Measurements from ENCODE around the gene PATE2. TPM values are rescaled to one million over a fixed set of nuclear protein-coding genes. Genes with fewer than 3 reads are reported as not detected.

PATE2 gene
- polyA plus RNA-seq, 1 of the 3 experiments (the other 2 are of a cell fraction) = 0.07 TPM

GRCh38 chr11:125745979-125746378, 32.6 kb downstream of the PATE2 start, which contains the start of gene PATE1:
Gene PATE1 (plus strand): TSS chr11:125746279. CDS start chr11:125746305, 26 bp downstream.
- no peaks in the 10 kb centered on the region for H3K36me3 ChIP-seq (replicated peaks in 1 of 2; ENCODE audit: control insufficient read depth in 1 of 2, insufficient read depth in 2 of 2, low read length in 1 of 2)
- no peak within 1 kb of the TSS for H3K9ac ChIP-seq
- peaks cover 15% of the 10 kb centered on the region; the same call in 1 of the 2 replicates for H3K27me3 ChIP-seq (ENCODE audit: insufficient read depth)
- no peak for DNase-seq
- no peaks in the 10 kb centered on the region for H3K4me1 ChIP-seq (ENCODE audit: control insufficient read depth in 1 of 2, insufficient read depth in 2 of 2, low read depth in 1 of 2, low read length in 1 of 2)
- ChIA-PET CTCF (interaction anchor here (0.7 kb wide), 1 partner anchor 88 kb away, joined by 3 read pairs; no protein-coding TSS in a partner anchor), POLR2A (no interaction called here)
- no peaks in the 10 kb centered on the region for H3F3A ChIP-seq (replicated peaks; ENCODE audit: insufficient read depth)
- H3K9me3 ChIP-seq = no peaks in the 10 kb centered on the region
- H3K4me2 ChIP-seq = no peak within 1 kb of the TSS
- H2AFZ ChIP-seq (ENCODE audit: low read depth) = no peak within 1 kb of the TSS
- H3K4me3 ChIP-seq (ENCODE audit: low read depth in 2 of 2, low read length in 1 of 2) = no peak within 1 kb of the TSS
- TF ChIP-seq JUND (IDR thresholded peaks at IDR 0.05) (no peak), IRF3 (IDR thresholded peaks at IDR 0.05; ENCODE audit: low read depth, low read length) (no peak), MXI1 (IDR thresholded peaks at IDR 0.05; ENCODE audit: low read depth, low read length) (no peak), CHD2 (IDR thresholded peaks at IDR 0.05; ENCODE audit: low read length, partially characterized antibody) (no peak), TAF1 (IDR thresholded peaks at IDR 0.05; ENCODE audit: borderline replicate concordance, low read depth, low read length) (no peak), EP300 (IDR thresholded peaks at IDR 0.05; ENCODE audit: borderline replicate concordance in 1 of 2, low read depth in 1 of 2, low read length in 1 of 2) (no peak)
- 0% methylated on average over 3 of the region's 3 CpGs for WGBS (ENCODE audit: low lambda C conversion rate)
- H3K79me2 ChIP-seq (ENCODE audit: insufficient read depth) = no peaks in the 10 kb centered on the region
- H3K27ac ChIP-seq (ENCODE audit: low read depth in 2 of 2, low read length in 1 of 2) = no peak within 1 kb of the TSS
- no peaks in the 10 kb centered on the region for H3K9me2 ChIP-seq
- no peaks in the 10 kb centered on the region for H4K20me1 ChIP-seq (ENCODE audit: insufficient read depth)

GRCh38 chr11:125743681-125744080, 34.9 kb downstream of the PATE2 start:
- Histone ChIP-seq H3K4me2 (no peak overlapping the region), H3K36me3 (replicated peaks in 1 of 2; ENCODE audit: control insufficient read depth in 1 of 2, insufficient read depth in 2 of 2, low read length in 1 of 2) (no peaks in the 10 kb centered on the region), H3K9me2 (no peaks in the 10 kb centered on the region), H3F3A (replicated peaks; ENCODE audit: insufficient read depth) (no peaks in the 10 kb centered on the region), H3K9me3 (no peaks in the 10 kb centered on the region), H2AFZ (ENCODE audit: low read depth) (no peak overlapping the region), H4K20me1 (ENCODE audit: insufficient read depth) (no peaks in the 10 kb centered on the region), H3K79me2 (ENCODE audit: insufficient read depth) (no peaks in the 10 kb centered on the region), H3K27ac (ENCODE audit: low read depth in 2 of 2, low read length in 1 of 2) (no peak overlapping the region), H3K4me1 (ENCODE audit: control insufficient read depth in 1 of 2, insufficient read depth in 2 of 2, low read depth in 1 of 2, low read length in 1 of 2) (no peaks in the 10 kb centered on the region), H3K9ac (no peak overlapping the region), H3K27me3 (ENCODE audit: insufficient read depth) (peaks cover 11% of the 10 kb centered on the region; the same call in 1 of the 2 replicates), H3K4me3 (ENCODE audit: low read depth in 2 of 2, low read length in 1 of 2) (no peak overlapping the region)
- WGBS (ENCODE audit: low lambda C conversion rate) = 23% methylated on average over 1 of the region's 1 CpG
- DNase-seq = no peak
- ChIA-PET POLR2A (no interaction called here), CTCF (interaction anchor here (1.8 kb wide), 1 partner anchor 19 kb away, joined by 4 read pairs; no protein-coding TSS in a partner anchor)
- TF ChIP-seq TCF12 (IDR thresholded peaks at IDR 0.05) (no peak), JUND (IDR thresholded peaks at IDR 0.05) (no peak), SMC3 (IDR thresholded peaks at IDR 0.05; ENCODE audit: low read depth, low read length) (no peak)

GRCh38 chr11:125740617-125741016, 38.0 kb downstream of the PATE2 start:
- no peak for DNase-seq
- Histone ChIP-seq H3K4me2 (no peak overlapping the region), H3F3A (replicated peaks; ENCODE audit: insufficient read depth) (no peaks in the 10 kb centered on the region), H3K36me3 (replicated peaks in 1 of 2; ENCODE audit: control insufficient read depth in 1 of 2, insufficient read depth in 2 of 2, low read length in 1 of 2) (no peaks in the 10 kb centered on the region), H3K9me3 (no peaks in the 10 kb centered on the region), H3K9me2 (no peaks in the 10 kb centered on the region), H3K4me3 (ENCODE audit: low read depth in 2 of 2, low read length in 1 of 2) (no peak overlapping the region), H3K27ac (ENCODE audit: low read depth in 2 of 2, low read length in 1 of 2) (no peak overlapping the region), H3K9ac (no peak overlapping the region), H3K4me1 (ENCODE audit: control insufficient read depth in 1 of 2, insufficient read depth in 2 of 2, low read depth in 1 of 2, low read length in 1 of 2) (no peaks in the 10 kb centered on the region), H3K27me3 (ENCODE audit: insufficient read depth) (no peaks in the 10 kb centered on the region; the same call in 1 of the 2 replicates), H4K20me1 (ENCODE audit: insufficient read depth) (no peaks in the 10 kb centered on the region), H3K79me2 (ENCODE audit: insufficient read depth) (no peaks in the 10 kb centered on the region), H2AFZ (ENCODE audit: low read depth) (no peak overlapping the region; the same call in 1 of the 2 replicates)
- TF ChIP-seq ZBTB33 (IDR thresholded peaks at IDR 0.05; ENCODE audit: borderline replicate concordance, low read depth) = no peak
- TF ChIP-seq GATA2 (CRISPR knock-in tag; IDR thresholded peaks at IDR 0.05) = no peak
- TF ChIP-seq TAF1 (IDR thresholded peaks at IDR 0.05; ENCODE audit: borderline replicate concordance, low read depth, low read length) = no peak
- no peak for TF ChIP-seq YY1 (IDR thresholded peaks at IDR 0.05; ENCODE audit: low read depth)
- ChIA-PET POLR2A (no interaction called here), CTCF (no interaction called here)
